GM18909 (cell line): ENCODE measurements around the gene NDNF.
A peak's percentile ranks its signal among the peaks of the same experiment; 100 is the strongest.

Source experiments
- ATAC-seq: cut with Tn5 transposase; IDR thresholded peaks from one replicate; pipeline ENCODE4 v1.9.1; 2021; ENCODE audit warnings: mild to moderate bottlenecking; ENCODE audit not compliant: unreplicated experiment, poor library complexity

The NDNF gene

DNA sequence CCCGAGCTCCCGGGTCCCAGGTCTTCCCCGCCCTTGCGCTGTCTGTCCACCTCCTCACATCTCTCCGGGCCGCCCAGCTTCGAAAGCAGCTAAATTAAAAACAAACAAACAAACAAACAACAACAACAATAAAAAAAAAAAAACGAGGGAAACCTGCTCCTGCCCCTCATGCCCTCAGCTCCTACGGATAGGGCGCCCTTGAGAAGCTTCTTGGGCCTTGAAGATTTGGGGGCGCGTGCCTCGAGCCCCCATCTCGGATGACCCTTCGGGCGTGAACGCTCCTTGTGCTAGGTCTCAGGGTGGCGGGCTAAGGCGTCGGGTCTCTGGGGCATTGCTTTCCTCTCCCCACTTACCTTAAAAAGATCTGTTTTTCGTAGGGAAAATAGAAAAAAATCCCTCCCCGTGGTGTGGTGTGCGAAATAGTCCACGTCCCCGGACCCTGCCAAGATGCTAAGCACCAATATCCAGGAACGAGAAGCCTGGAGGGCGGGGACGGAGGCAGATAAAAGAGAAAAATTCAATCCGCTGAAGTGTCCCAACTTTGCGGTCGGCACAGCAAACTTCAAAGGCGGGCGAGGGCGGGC, 603 bp downstream of the NDNF start:
- ATAC-seq = no peak

DNA sequence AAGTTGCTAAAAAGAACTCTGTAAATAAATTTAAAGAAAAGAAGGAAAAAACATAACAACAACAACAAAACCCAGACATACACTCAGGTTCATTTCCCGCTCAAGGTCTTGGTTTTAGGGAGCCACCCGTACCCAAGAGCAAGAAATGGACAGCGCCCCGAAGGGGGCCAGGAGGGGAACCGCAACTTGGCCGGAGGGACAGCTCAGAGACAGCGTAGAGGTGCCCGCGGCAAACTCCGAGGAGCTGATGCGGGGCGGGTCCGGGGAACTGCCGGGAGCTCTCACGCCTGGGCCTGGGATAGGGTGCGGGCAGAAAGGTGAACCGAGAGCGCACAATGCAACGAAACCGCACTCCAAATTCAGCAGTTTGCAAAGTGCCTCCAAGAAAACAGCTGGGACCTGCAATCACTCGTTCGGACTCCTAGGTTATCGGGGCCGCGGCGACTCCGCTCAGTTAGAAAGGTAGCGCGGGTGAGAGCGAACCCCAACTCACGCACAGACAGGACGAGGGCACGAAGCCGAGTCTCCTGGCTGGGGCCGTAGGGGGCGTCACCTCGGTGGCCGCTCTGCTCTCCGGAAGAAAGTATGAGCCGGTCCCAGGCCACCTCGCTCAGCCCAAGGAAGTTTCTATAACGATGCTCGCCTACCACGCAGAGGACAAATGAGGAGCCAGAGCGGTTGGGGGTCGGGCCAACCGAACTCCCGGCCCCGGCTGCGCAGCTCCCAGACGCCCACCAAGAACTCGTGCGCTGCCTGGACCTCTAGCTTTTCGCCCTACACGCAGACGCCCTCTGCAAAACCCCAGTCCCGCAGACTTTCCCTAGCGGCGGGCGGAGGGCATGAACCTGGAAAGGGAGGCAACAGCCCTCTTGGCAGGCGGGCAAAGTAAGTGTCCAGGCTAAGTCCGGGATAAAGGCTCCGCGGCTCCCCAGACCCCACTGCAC, 1.4 kb downstream of the NDNF start:
- no peak for ATAC-seq

DNA sequence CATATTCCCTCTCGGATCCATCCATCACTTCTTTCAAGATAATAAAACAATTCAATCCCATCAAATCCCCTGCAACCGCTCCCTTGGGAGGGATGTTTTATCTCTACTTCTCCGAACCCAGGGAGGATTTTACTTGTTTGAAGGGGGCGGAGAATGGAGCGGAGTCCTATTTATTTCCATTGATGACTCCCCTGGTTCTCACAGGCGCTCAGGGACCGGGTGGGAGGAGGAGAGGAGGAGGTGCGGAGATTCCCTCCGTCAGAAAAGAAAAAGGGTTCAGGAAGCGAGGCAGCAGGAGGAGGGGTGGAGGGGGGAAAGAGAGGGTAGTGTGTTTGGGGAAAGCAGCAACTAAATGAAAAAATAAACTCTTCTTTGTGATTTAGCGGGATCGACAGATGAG, 2.1 kb downstream of the NDNF start:
- ATAC-seq = no peak

DNA sequence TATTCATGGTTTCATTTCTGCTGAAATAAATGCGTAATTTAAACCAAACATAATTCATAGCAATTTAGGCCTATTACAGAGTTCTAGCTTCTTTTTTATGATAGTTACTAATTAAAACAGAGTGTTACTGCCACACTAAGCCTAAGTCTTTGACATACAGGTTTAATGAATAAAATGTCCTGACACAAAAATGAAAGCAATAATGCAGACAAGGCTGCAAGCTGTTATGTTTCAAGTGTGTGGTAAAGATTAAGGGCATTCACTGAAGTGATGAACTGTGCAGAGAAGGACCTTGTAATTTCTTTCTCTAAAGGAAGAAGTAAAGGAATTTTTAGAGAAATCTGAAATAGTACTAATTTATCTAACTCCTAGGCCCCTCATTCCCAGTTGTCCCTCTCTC, 2.9 kb downstream of the NDNF start:
- no peak for ATAC-seq

DNA sequence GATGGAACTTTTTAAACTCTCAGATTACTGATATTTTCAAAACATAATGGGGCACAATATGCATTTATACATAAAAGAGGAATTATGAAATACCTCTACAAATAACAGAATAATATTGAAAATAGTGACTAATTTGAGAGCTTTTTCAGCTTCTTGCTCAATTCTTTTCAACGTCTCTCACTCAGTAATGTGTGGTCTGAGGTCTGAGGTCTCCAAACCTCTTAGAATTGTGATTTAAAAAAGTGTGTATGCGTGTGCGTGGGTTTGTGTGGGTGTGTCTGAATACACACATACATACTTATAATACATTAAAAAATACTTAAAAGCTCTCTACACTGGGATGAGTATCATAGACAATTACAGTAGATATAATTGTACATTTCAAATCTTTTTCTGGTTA, 7.9 kb downstream of the NDNF start:
- no peak for ATAC-seq

DNA sequence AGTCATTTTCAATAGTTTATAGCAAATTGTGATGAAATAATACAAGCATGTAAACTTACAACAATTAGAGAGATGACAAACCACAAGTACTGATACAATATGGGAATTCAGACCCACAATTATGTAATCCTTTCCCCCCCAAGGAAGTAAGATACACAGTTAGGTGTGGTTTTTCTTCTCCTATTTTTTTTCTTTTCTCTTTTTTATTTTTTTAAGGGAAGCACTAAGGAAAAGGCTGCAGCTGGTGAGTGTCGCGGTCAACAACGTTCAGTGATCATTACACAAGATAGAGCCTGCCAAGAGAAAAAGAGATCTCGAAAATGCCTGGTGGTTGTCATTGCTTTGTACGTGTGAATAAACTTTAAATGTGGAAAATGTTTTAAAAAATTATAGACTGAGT, 9.8 kb downstream of the NDNF start:
- no peak for ATAC-seq

DNA sequence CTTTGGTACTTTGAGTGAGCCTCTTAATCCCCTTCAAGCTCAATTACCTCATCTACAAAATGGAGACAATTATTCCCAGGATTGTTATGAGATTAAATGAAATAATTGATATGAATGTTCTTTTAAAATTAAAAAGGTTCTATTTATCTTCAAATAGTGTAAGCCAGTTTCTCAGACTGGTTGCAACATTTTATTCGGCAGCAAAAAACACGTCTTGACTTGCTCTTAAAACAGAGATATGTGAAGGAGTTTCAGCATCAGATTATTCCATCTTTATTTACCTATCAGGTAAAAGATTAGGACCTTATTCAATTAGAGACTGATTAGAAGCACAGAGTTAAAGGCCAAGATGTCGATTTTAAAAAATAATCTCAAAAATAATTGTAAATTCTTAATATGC, 10.5 kb downstream of the NDNF start:
- ATAC-seq = no peak

DNA sequence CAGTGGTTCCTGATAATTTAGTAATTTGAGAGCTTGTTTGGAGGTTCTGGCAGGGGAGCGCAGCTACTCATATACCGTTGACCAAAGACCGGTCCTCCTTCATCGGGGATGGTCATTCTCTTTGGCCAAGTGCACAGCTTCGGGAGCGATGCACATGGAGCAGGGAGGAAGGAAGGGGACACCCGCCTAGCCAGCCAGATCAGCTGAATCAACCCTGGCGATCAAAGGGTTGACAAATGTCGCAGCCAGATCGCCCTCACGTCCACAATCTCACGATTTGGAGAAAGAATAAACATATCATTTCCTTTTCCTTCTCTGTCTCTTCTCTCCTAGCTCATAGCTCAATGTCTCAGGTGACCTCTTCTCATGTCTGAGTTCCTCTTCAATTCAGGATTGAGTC, 11.1 kb downstream of the NDNF start:
- no peak for ATAC-seq

DNA sequence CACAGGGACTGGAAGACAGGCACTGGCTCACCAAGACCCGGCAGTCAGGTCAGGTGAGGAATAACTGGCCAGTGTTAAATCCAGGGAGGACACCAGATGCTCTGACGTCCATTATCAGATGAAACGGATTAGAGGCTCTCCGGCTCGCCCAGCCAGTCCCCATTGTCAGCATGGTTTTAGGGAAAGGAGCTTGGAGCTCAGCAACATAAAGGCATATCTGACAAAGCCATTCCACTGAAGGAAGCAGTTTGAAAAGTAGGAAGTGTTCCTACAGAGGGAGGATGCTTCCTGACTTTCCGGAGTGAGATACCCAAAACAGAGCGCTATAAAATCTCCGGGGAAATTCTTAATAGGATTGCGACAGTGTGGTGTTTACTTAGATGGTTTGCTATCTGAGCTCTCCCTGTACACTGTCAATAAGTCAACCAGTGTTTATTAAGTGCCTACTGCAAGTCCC, 14.8 kb downstream of the NDNF start:
- no peak for ATAC-seq

DNA sequence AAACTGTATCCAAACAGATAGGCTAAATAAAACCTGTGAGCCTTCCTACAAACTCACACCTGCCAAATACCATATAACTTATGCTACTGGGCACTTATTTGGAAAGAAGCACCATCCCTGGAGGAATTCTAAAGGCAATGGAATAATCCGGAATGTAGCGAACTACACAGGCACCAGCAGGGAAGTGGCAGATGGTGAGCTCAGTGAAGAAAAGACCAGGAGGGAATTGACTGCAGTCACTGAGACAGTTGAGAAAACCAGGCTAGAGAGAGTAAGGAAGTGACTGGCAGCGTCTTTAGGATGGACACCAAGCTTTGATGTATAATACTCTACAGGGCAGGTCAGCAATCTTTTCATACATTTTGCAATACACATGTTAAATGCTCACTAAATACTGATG, 16.3 kb downstream of the NDNF start:
- ATAC-seq = no peak

DNA sequence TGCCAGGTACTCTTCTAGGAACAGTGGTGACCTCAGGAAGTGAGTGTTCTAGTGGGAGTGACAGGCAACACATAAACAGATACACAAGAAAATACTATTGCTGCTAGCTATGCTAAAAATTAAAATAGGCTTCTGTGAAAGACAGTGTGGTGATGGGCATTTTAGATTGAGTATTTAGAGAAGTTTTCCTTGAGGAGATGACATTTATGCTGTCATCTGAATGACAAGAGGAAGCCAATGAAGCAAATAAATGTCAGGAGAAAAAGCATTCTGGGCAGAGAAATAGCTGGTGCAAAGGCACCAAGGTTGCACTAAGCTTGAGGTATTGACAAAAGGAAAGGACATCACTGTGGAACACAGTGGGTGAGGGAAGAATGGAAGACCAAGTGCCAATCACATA, 18.0 kb downstream of the NDNF start:
- ATAC-seq = no peak

DNA sequence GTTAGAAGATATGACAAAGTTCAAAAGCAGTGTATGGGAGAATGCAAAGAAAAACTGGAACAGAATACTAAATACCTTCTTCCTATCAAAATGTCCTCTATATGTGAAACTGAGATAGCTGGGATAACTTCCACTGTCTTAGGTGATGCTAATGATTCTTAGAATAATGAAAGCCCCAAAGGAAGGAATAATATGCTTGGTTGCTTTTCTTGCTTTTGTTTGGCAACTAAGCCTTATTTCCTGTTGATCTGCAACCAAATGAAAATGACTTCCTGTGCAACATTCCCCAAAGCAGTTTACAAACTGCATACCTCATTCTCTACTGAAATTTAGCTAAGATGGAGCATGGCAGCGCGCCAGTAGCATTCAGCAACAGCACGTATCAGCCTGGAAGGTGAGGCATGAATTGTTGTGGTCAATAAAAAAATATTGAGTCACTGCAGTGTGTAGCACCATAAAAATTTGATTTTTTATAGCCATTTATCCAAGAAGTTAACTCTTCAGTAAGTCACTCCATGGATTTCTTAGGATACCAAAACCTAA, 18.7 kb downstream of the NDNF start:
- ATAC-seq = no peak

DNA sequence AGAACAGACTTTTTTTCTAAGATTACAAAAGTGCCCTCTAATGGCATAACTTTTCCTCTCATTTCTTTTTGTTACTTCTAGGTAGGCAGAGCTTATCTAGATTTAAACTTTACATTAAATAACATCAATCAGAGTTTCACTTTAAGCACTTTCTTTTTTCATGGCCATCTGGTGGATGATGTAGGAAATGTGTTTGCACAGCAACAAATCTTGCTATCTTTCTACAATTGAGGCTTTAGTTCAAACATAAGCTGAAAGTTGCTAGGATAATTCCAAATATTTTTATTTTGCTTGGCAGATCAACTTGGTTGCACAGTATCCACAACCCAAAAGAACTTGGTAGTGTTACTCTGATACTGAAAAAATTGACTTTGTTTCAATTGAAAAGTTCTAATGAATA, 22.0 kb downstream of the NDNF start:
- ATAC-seq = no peak

DNA sequence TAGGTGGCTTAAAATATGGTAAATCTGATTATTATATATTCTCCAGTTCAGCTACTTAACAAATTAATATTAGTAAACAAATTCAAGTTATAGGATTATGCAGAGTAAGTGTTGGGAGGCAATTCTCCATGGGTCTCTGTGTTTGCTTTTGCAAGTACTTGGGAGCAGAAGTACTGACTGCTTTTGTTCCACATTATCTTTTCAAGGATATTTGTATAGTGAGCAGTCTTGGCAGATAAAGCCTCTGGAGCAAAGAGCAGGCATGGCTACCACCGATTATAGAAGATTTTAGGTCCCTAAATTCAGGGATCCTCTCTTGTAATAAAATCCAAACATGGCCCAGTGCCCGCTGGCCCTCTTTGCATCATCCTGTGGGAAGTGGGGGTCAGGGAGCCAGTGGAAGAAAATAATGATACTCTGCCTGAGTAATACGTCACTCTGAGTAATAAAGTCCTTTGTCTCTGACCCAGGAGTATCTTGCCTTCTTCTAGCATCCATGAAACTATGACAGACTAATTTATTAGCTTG, 23.2 kb downstream of the NDNF start:
- no peak for ATAC-seq

DNA sequence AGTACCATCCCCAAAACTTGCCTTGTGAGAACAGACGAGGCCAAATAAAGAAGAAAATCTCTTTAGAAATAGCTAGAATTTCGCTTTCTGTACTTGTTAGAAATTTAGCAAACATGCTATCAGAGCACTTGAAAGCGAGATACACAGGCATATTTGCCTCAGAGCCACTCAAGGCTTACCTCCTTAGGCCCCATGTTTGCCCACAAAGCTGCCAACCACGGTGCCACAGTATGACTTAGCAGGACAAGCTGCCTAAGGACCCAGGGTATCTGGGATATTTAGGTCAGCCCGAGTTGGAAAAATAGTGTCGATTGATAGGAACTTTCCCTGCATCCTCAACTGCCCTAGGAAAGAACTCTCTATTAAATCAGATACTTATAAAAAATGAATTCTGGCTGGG, 24.2 kb downstream of the NDNF start:
- ATAC-seq = no peak

DNA sequence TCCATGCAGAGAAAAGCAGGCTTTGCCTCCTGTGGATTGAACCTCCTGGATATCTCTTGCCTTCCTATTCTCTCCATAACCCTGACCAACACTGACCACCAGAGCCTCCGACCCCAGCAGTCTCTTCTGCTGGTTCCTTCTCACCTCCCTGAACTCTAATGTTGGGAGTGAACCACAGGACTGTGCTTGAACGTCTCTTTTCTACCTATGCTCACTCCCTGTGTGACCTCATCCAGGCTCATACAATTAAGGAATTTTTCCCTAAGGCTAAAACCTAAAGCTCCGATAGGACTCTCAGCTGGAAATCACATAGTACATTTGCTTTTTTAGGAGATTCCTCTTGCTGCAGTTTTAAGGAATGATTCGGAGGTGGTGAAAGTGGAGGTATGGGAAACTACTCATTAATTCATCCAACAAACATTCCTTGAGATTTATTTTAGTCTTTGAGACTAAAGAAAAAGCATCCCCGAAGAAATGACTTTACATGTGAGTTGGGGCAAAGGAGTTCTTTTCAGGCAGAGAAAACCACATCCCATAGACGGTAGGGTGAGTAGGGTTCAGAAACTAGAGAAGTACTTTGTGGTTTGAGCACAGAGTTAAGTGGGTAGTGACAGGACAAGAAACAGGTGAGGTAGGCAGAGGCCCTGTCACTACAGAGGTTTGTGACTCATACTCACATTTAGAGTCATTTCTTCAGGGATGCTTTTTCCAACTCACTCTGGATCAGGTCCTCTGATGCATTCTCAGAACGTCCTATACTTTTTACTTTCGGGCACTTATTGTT, 30.8 kb downstream of the NDNF start:
- peak; percentile 100 for ATAC-seq

DNA sequence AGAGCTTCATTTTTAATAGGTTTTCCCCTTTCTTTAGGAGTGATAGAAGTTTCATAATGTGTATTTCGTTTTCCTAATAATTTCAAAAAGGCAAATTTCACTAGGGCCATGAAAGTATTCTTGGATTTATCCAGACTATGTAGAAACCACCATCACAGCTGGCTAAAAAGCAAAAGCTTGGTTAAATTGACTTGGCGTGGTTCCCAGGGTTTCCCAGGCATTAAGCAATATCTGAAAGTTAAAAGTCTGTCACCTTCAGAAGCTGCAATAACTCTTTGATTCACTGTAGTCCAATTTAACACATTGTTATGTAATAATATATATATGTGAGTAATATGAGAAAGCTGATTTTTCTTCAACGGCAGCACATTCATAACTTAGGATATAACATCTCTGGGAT, 38.3 kb downstream of the NDNF start:
- no peak for ATAC-seq

DNA sequence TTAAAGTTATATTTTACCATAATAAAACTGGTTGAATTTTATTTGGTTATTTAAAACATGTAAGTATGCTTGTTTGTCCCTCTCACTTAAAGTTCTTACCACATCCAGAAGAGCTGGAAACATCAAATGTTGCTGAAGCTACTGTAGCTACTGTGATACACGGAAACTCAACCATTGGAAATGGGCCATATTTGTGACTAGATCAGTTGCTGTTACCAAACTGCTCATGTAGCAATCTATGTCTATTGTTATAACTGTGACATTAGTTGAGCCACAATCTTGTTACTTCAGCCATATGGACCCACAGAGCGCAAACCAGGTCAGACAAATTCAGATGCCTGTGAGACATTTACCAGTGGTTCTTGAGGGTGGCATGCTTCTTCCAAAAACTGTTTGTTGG, 41.6 kb downstream of the NDNF start:
- ATAC-seq = no peak

DNA sequence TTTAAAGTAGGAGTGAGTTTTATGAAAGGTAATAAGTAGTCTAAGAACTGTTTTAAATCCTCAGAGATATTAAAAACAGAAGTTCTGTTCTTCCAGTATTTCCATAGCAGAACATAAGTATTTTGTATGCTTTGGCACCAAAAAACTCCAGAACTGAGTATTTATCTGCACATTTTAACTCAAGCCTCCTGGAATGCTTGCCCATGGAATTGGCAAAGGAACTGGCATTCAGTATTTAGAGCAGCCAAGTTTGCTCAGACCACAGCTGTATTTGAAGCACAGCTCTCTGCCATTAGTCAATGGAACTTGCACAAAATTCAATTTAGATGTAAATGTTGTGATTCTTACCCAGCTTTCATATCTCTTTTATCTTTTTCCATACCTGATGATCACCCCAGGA, 42.2 kb downstream of the NDNF start:
- ATAC-seq = no peak

DNA sequence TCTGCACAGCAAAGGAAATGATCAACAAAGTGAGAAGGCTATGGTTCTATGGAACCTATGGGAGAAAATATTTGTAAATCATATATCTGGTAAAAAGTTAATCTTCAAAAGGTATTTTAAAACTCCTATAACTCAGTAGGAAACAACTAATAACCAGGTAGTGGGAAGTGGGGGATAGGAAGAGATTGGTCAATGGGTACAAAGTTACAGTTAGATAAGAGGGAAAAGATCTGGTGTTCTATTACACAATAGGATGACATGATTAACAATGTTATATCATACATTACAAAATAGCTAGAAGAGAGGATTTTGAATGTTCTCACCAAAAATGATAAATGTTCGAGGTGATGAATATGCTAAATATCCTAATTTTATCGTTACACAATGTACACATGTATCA, 46.3 kb downstream of the NDNF start:
- no peak for ATAC-seq

DNA sequence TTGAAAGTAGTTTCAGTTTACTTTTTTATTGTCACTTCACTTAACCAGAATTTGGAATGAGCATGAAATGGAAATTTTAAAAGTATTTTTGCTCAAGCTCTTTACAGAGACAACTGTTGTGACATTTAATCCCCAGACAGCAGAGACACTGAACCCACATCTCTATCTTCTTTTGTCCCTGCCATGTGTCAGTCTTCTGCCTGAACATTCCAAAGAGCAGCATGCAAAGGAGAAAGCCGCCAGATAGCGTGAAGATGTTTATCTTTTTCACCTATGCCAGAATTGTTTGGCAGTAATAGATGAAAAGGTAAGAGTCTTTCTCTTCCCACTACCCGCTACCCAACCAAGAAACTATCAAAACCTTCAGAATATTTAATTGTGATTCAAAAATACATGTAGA, 46.8 kb downstream of the NDNF start:
- no peak for ATAC-seq
